Breast epithelium (tissue), 3 donors: ENCODE results near the gene HDAC4.

Source experiments
- POLR2AphosphoS5 ChIP-seq, 3 donors: sonication (generic); formaldehyde crosslinking; IDR thresholded peaks; one replicate each; pipeline ENCODE4 v1.6.1; 2017; ENCODE audit warnings: antibody characterized with exemption in 3 of 3
- TF ChIP-seq, protein P1 (sequence below), 3 donors: fragments of 450-650 bp; IDR thresholded peaks; one replicate each; pipeline ENCODE4 v1.5.1; 2016 to 2017; ENCODE audit warnings: antibody characterized with exemption in 3 of 3, mild to moderate bottlenecking in 3 of 3, moderate library complexity in 3 of 3

DNA sequence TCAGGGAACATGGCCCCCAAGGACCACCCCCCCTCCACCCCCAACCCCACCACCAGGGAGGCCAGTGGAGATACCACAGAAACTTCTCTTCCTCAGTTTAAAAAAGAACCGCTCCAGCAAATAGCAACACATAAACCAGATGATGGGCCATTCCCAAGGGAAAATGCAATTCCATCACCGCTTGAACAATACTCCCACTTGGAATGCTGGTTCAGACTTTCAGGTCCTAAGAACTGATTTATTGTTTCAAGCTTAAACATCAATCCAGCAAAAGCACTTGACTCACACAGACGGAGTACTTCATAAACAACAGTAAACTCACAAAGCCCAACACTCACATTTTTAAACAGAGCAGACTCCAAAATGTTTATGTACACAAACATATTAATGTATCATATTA, 6.9 kb downstream of the HDAC4 start:
- TF ChIP-seq, protein P1, sequence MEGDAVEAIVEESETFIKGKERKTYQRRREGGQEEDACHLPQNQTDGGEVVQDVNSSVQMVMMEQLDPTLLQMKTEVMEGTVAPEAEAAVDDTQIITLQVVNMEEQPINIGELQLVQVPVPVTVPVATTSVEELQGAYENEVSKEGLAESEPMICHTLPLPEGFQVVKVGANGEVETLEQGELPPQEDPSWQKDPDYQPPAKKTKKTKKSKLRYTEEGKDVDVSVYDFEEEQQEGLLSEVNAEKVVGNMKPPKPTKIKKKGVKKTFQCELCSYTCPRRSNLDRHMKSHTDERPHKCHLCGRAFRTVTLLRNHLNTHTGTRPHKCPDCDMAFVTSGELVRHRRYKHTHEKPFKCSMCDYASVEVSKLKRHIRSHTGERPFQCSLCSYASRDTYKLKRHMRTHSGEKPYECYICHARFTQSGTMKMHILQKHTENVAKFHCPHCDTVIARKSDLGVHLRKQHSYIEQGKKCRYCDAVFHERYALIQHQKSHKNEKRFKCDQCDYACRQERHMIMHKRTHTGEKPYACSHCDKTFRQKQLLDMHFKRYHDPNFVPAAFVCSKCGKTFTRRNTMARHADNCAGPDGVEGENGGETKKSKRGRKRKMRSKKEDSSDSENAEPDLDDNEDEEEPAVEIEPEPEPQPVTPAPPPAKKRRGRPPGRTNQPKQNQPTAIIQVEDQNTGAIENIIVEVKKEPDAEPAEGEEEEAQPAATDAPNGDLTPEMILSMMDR (IDR thresholded peaks at IDR 0.05) = no peak
- no peak for TF ChIP-seq POLR2AphosphoS5 (IDR thresholded peaks at IDR 0.05)
